WTC11 (cell line): ENCODE data around the gene NXN. TPM values are rescaled to one million over a fixed set of nuclear protein-coding genes. Genes with fewer than 3 reads are reported as not detected.

Source experiments
- ATAC-seq: fragments of 200-7000 bp; cut with Tn5 transposase; 2 replicates; pipeline ENCODE4 v1.10.0; 2021; ENCODE audit warnings: mild to moderate bottlenecking, moderate library complexity
- CTCF ChIA-PET: fragments of 300-600 bp; sonication (Branson Sonifier 250); formaldehyde crosslinking; loops from one replicate; lab custom pipeline; 2021; ENCODE audit warnings: antibody characterized with exemption; lab: Charles Lee
- POLR2A ChIA-PET: fragments of 350-600 bp; sonication (Branson Sonifier 250); formaldehyde crosslinking; loops from one replicate; lab custom pipeline; 2021; ENCODE audit warnings: antibody characterized with exemption; lab: Charles Lee
- DNase-seq: peaks from one replicate; pipeline ENCODE4 v3.0.0; 2021; ENCODE audit warnings: low spot score
- H3K27ac Mint-ChIP-seq: 2 replicates; pipeline ENCODE4 v1.8.0; 2021; ENCODE audit warnings: mixed read lengths
- H3K27me3 Mint-ChIP-seq: 2 replicates; pipeline ENCODE4 v1.8.0; 2021; ENCODE audit warnings: low read depth, mild to moderate bottlenecking, moderate library complexity, mixed read lengths
- H3K36me3 Mint-ChIP-seq: 2 replicates; pipeline ENCODE4 v1.8.0; 2021; ENCODE audit warnings: mixed read lengths
- H3K4me1 Mint-ChIP-seq: 2 replicates; pipeline ENCODE4 v1.8.0; 2022; ENCODE audit warnings: mixed read lengths
- H3K4me3 Mint-ChIP-seq: 2 replicates; pipeline ENCODE4 v1.8.0; 2021; ENCODE audit warnings: mild to moderate bottlenecking, moderate library complexity, mixed read lengths
- H3K9me3 Mint-ChIP-seq: 2 replicates; pipeline ENCODE4 v1.8.0; 2021; ENCODE audit warnings: mixed read lengths
- ATF1 ChIP-seq: sonication (generic); formaldehyde crosslinking; IDR thresholded peaks from 2 replicates; pipeline ENCODE4 v1.8.1; 2023; ENCODE audit warnings: mild to moderate bottlenecking, moderate library complexity, missing genetic modification reagents
- CREB1 ChIP-seq: sonication (generic); formaldehyde crosslinking; IDR thresholded peaks from 2 replicates; pipeline ENCODE4 v1.8.0; 2023; ENCODE audit warnings: mild to moderate bottlenecking, missing genetic modification reagents
- E2F1 ChIP-seq: sonication (generic); formaldehyde crosslinking; IDR thresholded peaks from 2 replicates; pipeline ENCODE4 v1.8.0; 2022; ENCODE audit warnings: mild to moderate bottlenecking, missing genetic modification reagents
- FOXJ3 ChIP-seq: sonication (generic); formaldehyde crosslinking; IDR thresholded peaks from 2 replicates; pipeline ENCODE4 v1.9.0; 2021; ENCODE audit warnings: missing genetic modification reagents, mild to moderate bottlenecking, borderline replicate concordance
- FOXK1 ChIP-seq: sonication (generic); formaldehyde crosslinking; IDR thresholded peaks from 2 replicates; pipeline ENCODE4 v1.8.0; 2022; ENCODE audit warnings: mild to moderate bottlenecking, moderate library complexity, missing genetic modification reagents
- JUN ChIP-seq: sonication (generic); formaldehyde crosslinking; IDR thresholded peaks from 2 replicates; pipeline ENCODE4 v1.8.0; 2023; ENCODE audit warnings: mild to moderate bottlenecking, missing genetic modification reagents
- NR1H2 ChIP-seq: sonication (generic); formaldehyde crosslinking; IDR thresholded peaks from 2 replicates; pipeline ENCODE4 v1.9.0; 2021; ENCODE audit warnings: mild to moderate bottlenecking, moderate library complexity, missing genetic modification reagents
- NR2C2 ChIP-seq: sonication (generic); formaldehyde crosslinking; IDR thresholded peaks from 2 replicates; pipeline ENCODE4 v1.8.0; 2022; ENCODE audit warnings: mild to moderate bottlenecking, missing genetic modification reagents
- NR3C1 ChIP-seq: sonication (generic); formaldehyde crosslinking; conservative IDR thresholded peaks from 2 replicates; pipeline ENCODE4 v1.8.1; 2023; ENCODE audit warnings: low read depth, mild to moderate bottlenecking, missing genetic modification reagents
- PREB ChIP-seq: sonication (generic); formaldehyde crosslinking; IDR thresholded peaks from 2 replicates; pipeline ENCODE4 v1.8.1; 2022; ENCODE audit warnings: mild to moderate bottlenecking, missing genetic modification reagents, moderate library complexity, borderline replicate concordance
- PRRX2 ChIP-seq: fragments of 250-450 bp; sonication (Bioruptor Pico); IDR thresholded peaks from 2 replicates; pipeline ENCODE4 v1.8.0; 2021; ENCODE audit warnings: mild to moderate bottlenecking
- SOX15 ChIP-seq: fragments of 250-450 bp; sonication (Bioruptor Pico); IDR thresholded peaks from 2 replicates; pipeline ENCODE4 v1.9.0; 2021; ENCODE audit warnings: mild to moderate bottlenecking
- TCF7 ChIP-seq: sonication (generic); formaldehyde crosslinking; IDR thresholded peaks from 2 replicates; pipeline ENCODE4 v1.8.0; 2022; ENCODE audit warnings: mild to moderate bottlenecking, low read depth, missing genetic modification reagents, moderate library complexity
- TP53 ChIP-seq: sonication (generic); formaldehyde crosslinking; IDR thresholded peaks from 2 replicates; pipeline ENCODE4 v1.8.1; 2023; ENCODE audit warnings: mild to moderate bottlenecking, missing genetic modification reagents
- ZNF138 ChIP-seq: sonication (generic); formaldehyde crosslinking; conservative IDR thresholded peaks from 2 replicates; pipeline ENCODE4 v1.8.1; 2022; ENCODE audit warnings: mild to moderate bottlenecking, moderate library complexity, missing genetic modification reagents
- ZNF219 ChIP-seq: sonication (generic); formaldehyde crosslinking; IDR thresholded peaks from 2 replicates; pipeline ENCODE4 v1.8.0; 2023; ENCODE audit warnings: missing genetic modification reagents, mild to moderate bottlenecking, borderline replicate concordance
- ZNF232 ChIP-seq: sonication (generic); formaldehyde crosslinking; IDR thresholded peaks from 2 replicates; pipeline ENCODE4 v1.8.0; 2022; ENCODE audit warnings: mild to moderate bottlenecking, missing genetic modification reagents
- ZNF416 ChIP-seq: fragments of 250-450 bp; sonication (Bioruptor Pico); IDR thresholded peaks from 2 replicates; pipeline ENCODE4 v1.9.0; 2021; ENCODE audit warnings: mild to moderate bottlenecking, inconsistent platforms
- ZSCAN18 ChIP-seq: fragments of 250-450 bp; sonication (Bioruptor Pico); IDR thresholded peaks from 2 replicates; pipeline ENCODE4 v2.1.2; 2022; ENCODE audit warnings: mild to moderate bottlenecking, moderate library complexity
- total RNA-seq: library from RNA; stranded (reverse); gene quantifications from 3 replicates; pipeline ENCODE4 v1.2.3, GENCODE V29; 2021
- TF ChIP-seq, protein P1 (sequence below): sonication (generic); formaldehyde crosslinking; IDR thresholded peaks from 2 replicates; pipeline ENCODE4 v1.8.0; 2023; ENCODE audit warnings: mild to moderate bottlenecking, missing genetic modification reagents
- TF ChIP-seq, protein P2 (sequence below): sonication (generic); formaldehyde crosslinking; IDR thresholded peaks from 2 replicates; pipeline ENCODE4 v1.8.0; 2022; ENCODE audit warnings: mild to moderate bottlenecking, missing genetic modification reagents
- TF ChIP-seq, protein P3 (sequence below): sonication (generic); formaldehyde crosslinking; conservative IDR thresholded peaks from 2 replicates; pipeline ENCODE4 v1.8.1; 2023; ENCODE audit warnings: mild to moderate bottlenecking, low read depth, missing genetic modification reagents, moderate library complexity
- TF ChIP-seq, protein P4 (sequence below): fragments of 200-600 bp; IDR thresholded peaks from 2 replicates; pipeline ENCODE4 v1.8.0; 2022; ENCODE audit warnings: antibody characterized with exemption
- TF ChIP-seq, protein P5 (sequence below): sonication (generic); formaldehyde crosslinking; IDR thresholded peaks from 2 replicates; pipeline ENCODE4 v1.8.0; 2022; ENCODE audit warnings: mild to moderate bottlenecking, missing genetic modification reagents

NXN gene
- total RNA-seq, 1 experiment from 2014 or later: 96.8 TPM

GRCh38 chr17:819251-819650, 160.3 kb downstream of the NXN start:
- Mint-ChIP-seq H3K36me3 (peaks cover 46% of the 10 kb centered on the region), H3K27me3 (no peaks in the 10 kb centered on the region), H3K4me1 (no peaks in the 10 kb centered on the region), H3K4me3 (no peak overlapping the region), H3K27ac (no peak overlapping the region), H3K9me3 (no peaks in the 10 kb centered on the region)
- CTCF ChIA-PET: no interaction called here
- no peak for DNase-seq
- POLR2A ChIA-PET: no interaction called here
- no peak for TF ChIP-seq NR2C2
- TF ChIP-seq ZNF138 (CRISPR knock-in tag): no peak
- no peak for TF ChIP-seq ZSCAN18 (CRISPR knock-in tag)
- no peak for TF ChIP-seq NR1H2 (CRISPR knock-in tag)
- TF ChIP-seq SOX15 (CRISPR knock-in tag): no peak
- TF ChIP-seq, protein P1, sequence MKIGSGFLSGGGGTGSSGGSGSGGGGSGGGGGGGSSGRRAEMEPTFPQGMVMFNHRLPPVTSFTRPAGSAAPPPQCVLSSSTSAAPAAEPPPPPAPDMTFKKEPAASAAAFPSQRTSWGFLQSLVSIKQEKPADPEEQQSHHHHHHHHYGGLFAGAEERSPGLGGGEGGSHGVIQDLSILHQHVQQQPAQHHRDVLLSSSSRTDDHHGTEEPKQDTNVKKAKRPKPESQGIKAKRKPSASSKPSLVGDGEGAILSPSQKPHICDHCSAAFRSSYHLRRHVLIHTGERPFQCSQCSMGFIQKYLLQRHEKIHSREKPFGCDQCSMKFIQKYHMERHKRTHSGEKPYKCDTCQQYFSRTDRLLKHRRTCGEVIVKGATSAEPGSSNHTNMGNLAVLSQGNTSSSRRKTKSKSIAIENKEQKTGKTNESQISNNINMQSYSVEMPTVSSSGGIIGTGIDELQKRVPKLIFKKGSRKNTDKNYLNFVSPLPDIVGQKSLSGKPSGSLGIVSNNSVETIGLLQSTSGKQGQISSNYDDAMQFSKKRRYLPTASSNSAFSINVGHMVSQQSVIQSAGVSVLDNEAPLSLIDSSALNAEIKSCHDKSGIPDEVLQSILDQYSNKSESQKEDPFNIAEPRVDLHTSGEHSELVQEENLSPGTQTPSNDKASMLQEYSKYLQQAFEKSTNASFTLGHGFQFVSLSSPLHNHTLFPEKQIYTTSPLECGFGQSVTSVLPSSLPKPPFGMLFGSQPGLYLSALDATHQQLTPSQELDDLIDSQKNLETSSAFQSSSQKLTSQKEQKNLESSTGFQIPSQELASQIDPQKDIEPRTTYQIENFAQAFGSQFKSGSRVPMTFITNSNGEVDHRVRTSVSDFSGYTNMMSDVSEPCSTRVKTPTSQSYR (CRISPR knock-in tag): no peak
- TF ChIP-seq FOXK1 (CRISPR knock-in tag): no peak
- no peak for TF ChIP-seq E2F1
- TF ChIP-seq, protein P2, sequence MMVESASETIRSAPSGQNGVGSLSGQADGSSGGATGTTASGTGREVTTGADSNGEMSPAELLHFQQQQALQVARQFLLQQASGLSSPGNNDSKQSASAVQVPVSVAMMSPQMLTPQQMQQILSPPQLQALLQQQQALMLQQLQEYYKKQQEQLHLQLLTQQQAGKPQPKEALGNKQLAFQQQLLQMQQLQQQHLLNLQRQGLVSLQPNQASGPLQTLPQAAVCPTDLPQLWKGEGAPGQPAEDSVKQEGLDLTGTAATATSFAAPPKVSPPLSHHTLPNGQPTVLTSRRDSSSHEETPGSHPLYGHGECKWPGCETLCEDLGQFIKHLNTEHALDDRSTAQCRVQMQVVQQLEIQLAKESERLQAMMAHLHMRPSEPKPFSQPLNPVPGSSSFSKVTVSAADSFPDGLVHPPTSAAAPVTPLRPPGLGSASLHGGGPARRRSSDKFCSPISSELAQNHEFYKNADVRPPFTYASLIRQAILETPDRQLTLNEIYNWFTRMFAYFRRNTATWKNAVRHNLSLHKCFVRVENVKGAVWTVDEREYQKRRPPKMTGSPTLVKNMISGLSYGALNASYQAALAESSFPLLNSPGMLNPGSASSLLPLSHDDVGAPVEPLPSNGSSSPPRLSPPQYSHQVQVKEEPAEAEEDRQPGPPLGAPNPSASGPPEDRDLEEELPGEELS (CRISPR knock-in tag): no peak
- no peak for ATAC-seq

- H3K9me3 Mint-ChIP-seq: peaks cover 6% of the 10 kb centered on the region
- H3K27ac Mint-ChIP-seq: no peak overlapping the region
- ChIA-PET CTCF (no interaction called here), POLR2A (no interaction called here)
- no peaks in the 10 kb centered on the region for H3K27me3 Mint-ChIP-seq
- H3K4me1 Mint-ChIP-seq: no peaks in the 10 kb centered on the region
- ATAC-seq (no peak), DNase-seq (no peak)
- peaks cover 51% of the 10 kb centered on the region for H3K36me3 Mint-ChIP-seq
- H3K4me3 Mint-ChIP-seq: no peak overlapping the region
- no peak for TF ChIP-seq JUN (CRISPR knock-in tag)
- TF ChIP-seq ZNF232 (CRISPR knock-in tag): no peak
- TF ChIP-seq, protein P3, sequence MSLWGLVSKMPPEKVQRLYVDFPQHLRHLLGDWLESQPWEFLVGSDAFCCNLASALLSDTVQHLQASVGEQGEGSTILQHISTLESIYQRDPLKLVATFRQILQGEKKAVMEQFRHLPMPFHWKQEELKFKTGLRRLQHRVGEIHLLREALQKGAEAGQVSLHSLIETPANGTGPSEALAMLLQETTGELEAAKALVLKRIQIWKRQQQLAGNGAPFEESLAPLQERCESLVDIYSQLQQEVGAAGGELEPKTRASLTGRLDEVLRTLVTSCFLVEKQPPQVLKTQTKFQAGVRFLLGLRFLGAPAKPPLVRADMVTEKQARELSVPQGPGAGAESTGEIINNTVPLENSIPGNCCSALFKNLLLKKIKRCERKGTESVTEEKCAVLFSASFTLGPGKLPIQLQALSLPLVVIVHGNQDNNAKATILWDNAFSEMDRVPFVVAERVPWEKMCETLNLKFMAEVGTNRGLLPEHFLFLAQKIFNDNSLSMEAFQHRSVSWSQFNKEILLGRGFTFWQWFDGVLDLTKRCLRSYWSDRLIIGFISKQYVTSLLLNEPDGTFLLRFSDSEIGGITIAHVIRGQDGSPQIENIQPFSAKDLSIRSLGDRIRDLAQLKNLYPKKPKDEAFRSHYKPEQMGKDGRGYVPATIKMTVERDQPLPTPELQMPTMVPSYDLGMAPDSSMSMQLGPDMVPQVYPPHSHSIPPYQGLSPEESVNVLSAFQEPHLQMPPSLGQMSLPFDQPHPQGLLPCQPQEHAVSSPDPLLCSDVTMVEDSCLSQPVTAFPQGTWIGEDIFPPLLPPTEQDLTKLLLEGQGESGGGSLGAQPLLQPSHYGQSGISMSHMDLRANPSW: no peak
- no peak for TF ChIP-seq NR3C1 (CRISPR knock-in tag)
- no peak for TF ChIP-seq PRRX2 (CRISPR knock-in tag)
- no peak for TF ChIP-seq ZNF219 (CRISPR knock-in tag)
- no peak for TF ChIP-seq CREB1 (CRISPR knock-in tag)
- no peak for TF ChIP-seq ATF1
- no peak for TF ChIP-seq TCF7 (CRISPR knock-in tag)
- TF ChIP-seq PREB (CRISPR knock-in tag): no peak
- TF ChIP-seq ZNF416 (CRISPR knock-in tag): no peak
- no peak for TF ChIP-seq TP53 (CRISPR knock-in tag)
- TF ChIP-seq, protein P4, sequence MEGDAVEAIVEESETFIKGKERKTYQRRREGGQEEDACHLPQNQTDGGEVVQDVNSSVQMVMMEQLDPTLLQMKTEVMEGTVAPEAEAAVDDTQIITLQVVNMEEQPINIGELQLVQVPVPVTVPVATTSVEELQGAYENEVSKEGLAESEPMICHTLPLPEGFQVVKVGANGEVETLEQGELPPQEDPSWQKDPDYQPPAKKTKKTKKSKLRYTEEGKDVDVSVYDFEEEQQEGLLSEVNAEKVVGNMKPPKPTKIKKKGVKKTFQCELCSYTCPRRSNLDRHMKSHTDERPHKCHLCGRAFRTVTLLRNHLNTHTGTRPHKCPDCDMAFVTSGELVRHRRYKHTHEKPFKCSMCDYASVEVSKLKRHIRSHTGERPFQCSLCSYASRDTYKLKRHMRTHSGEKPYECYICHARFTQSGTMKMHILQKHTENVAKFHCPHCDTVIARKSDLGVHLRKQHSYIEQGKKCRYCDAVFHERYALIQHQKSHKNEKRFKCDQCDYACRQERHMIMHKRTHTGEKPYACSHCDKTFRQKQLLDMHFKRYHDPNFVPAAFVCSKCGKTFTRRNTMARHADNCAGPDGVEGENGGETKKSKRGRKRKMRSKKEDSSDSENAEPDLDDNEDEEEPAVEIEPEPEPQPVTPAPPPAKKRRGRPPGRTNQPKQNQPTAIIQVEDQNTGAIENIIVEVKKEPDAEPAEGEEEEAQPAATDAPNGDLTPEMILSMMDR: no peak
- TF ChIP-seq FOXJ3 (CRISPR knock-in tag): no peak
- TF ChIP-seq ZNF138 (CRISPR knock-in tag): no peak
- TF ChIP-seq, protein P5, sequence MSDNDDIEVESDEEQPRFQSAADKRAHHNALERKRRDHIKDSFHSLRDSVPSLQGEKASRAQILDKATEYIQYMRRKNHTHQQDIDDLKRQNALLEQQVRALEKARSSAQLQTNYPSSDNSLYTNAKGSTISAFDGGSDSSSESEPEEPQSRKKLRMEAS (CRISPR knock-in tag): no peak
Measured at GRCh38 chr17:814371-814770, 165.2 kb downstream of the NXN start.
